HFF-Myc (cell line): Measurements from ENCODE around the gene TARM1.

Experiments used
- DNase-seq: peaks from one replicate; pipeline ENCODE4 v3.0.0-alpha.2; 2011; ENCODE audit warnings: low read depth; ENCODE audit errors: extremely low read depth
- H3K4me3 ChIP-seq: replicated peaks from 2 replicates; pipeline ENCODE4 v1.5.1; 2011; ENCODE audit warnings: low read depth, mild to moderate bottlenecking, control low read depth, low read length
- TF ChIP-seq, protein P1 (sequence below): IDR thresholded peaks from 2 replicates; pipeline ENCODE4 v1.5.1; 2012; ENCODE audit warnings: mild to moderate bottlenecking, low read depth, low read length, control low read depth; ENCODE audit errors: missing control alignments

Gene TARM1

DNA sequence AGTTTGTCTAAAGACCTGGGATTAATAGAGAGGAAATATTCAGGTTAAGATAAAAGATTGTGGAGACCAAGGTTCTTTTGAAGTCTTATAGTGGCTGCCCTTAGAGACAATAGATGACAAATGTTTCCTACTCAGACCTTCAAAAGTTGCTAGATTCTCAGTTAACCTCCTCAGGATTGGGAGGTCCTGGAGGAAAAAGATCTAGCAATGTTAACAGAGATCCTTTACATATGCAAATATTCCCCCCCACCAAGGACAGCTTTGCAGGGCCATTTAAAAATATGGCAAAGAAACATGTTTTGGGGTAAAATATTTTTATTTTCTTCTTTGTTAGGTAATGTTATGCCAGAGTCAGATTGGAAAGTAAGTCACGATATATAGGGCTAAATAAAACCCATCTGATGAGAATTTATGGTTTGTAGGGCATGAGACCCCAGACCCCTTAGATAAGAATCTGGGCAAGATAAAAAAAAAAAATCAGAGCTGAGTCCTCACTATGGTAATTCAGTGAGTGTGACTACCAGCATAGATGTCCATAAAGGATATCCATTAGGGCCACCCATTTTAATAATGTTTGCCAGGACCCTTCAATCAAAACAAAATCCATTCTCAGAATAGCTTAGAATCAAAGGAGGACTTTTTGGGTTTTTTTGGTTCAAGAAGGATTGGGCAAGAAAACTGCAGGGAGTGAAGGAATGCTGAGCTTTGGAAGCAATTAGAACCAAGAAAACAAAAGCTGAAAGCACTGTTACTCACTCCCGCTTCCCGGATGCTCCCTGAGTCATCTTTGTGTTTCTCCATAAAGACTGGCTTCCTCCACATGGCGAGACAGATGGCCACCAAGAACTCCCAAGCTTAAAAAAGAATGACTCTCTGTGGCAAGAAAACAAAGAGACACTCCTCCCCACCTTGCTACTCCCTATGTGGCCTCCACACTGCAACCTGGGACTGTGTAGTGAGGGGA is 45.7 kb downstream of the TARM1 start:
- H3K4me3 ChIP-seq, result no peak overlapping the region
- DNase-seq, result peak; percentile 79
- TF ChIP-seq, protein P1, sequence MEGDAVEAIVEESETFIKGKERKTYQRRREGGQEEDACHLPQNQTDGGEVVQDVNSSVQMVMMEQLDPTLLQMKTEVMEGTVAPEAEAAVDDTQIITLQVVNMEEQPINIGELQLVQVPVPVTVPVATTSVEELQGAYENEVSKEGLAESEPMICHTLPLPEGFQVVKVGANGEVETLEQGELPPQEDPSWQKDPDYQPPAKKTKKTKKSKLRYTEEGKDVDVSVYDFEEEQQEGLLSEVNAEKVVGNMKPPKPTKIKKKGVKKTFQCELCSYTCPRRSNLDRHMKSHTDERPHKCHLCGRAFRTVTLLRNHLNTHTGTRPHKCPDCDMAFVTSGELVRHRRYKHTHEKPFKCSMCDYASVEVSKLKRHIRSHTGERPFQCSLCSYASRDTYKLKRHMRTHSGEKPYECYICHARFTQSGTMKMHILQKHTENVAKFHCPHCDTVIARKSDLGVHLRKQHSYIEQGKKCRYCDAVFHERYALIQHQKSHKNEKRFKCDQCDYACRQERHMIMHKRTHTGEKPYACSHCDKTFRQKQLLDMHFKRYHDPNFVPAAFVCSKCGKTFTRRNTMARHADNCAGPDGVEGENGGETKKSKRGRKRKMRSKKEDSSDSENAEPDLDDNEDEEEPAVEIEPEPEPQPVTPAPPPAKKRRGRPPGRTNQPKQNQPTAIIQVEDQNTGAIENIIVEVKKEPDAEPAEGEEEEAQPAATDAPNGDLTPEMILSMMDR, result no peak

DNA sequence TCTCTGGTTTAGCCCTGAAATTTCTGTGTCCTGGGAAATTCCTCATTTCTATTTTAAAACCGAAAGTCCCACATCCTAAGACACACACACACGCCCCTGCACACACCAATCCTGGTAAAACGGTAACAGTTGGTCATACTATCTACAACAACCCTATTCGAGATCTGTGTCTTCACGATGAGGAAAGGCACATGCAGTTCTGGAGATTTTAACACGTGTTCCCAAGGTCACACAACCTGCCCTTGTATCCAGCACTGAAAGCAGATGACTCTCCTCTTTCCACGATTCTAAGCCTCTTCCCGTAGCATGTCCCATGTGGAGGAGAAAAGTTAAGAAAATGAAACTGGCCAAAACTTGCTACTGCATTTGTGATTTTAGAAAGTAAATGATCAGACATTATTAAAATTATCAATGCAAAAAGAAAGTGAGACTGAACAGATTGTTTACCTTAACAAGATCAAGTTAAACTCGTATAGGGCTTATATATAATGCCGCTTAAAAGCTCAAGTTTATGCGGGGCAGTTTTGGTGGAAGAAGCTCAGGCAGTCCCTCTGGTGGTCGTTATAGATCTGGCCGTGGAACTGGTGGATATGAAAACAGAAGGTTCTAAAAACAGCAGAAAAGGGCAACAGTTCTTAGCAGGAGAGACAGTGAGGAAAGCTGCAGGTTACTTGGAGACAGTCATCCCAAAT is 50.1 kb downstream of the TARM1 start:
- peak overlapping the region; percentile 26; the same call in 1 of the 2 replicates for H3K4me3 ChIP-seq
- DNase-seq, result no peak
- TF ChIP-seq, protein P1, result peak; percentile 63

DNA sequence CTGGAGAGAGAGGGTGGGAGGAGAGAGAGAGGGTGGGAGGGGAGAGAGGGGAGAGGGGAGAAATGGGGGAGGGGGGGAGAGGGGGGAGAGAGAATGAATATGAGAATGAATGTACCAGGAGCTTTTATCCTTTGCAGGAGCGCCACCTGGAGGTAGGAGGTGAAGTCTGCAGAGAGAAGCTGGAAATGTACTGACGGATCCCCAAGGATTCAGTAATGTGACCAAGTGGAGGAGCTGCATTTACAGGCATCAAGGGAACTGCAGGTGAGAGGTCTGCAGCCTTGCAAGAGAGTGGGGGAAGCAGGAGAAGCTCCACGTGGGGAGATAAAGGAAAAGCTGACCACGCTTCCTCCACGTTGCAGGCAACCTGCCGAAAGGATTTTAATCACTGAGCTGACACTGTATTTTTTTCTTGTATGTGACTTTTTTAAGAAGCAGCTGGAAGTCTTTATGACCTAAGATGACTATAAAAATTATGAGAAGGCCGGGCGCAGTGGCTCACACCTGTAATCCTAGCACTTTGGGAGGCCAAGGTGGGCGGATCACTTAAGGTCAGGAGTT is 51.2 kb downstream of the TARM1 start:
- peak; percentile 61 for DNase-seq
- no peak overlapping the region for H3K4me3 ChIP-seq
- TF ChIP-seq, protein P1, result peak; percentile 72

DNA sequence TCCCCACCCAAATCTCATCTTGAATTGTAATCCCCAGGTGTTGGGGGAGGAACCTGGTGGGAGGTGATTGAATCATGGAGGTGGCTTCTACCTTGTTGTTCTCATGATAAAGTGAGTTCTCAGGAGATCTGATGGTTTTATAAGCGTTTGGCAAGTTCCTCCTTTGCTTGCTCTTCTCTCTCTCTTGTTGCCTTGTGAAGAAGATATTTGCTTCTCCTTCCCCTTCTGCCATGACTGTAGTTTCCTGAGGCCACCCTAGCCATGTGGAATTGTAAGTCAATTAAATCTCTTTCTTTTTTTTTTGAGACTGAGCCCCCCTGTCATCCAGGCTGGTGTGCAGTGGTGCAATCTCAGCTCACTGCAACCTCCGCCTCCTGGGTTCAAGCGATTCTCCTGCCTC is 51.9 kb downstream of the TARM1 start:
- TF ChIP-seq, protein P1, result no peak
- DNase-seq, result no peak

DNA sequence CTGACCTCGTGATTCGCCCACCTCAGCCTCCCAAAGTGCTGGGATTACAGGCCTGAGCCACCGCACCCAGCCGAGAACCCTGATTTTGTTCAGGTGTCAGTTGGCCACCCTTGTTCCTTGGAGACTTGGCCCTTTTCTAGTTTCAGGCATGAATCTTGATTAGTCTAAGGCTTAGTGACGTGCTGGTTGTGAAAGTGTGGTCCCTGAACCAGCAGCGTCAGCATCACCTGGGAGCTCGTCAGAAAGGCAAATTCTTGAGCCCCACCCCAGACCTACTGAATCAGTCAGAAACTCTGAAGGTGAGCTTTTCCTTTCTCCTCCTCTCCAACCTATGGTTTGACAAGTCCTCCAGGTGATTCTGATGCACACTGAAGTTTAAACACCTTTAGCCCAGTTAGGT is 54.5 kb downstream of the TARM1 start:
- H3K4me3 ChIP-seq, result no peak overlapping the region
- TF ChIP-seq, protein P1, result no peak
- DNase-seq, result no peak

More for the DNA sequence above, 51.9 kb downstream of the TARM1 start:
- no peak overlapping the region for H3K4me3 ChIP-seq

DNA sequence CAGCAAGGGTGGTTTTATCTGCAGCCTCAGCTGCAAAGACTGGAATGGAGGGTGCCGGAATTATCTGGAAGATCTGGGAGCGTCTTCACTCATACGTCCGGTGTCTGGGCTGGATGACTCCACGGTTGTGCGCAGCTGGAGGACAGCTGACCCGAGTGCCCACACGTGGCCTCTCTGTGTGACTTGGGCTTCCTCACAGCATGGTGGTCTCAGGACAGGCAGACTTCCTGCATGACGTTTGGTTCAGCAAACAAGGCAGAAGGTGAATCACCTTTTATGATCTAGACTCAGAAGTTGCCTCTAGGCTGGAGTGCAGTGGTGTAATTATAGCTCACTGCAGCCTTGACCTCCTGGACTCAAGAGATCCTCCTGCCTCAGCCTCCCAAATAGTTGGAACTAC is 56.5 kb downstream of the TARM1 start:
- TF ChIP-seq, protein P1, result no peak
- no peak overlapping the region for H3K4me3 ChIP-seq
- no peak for DNase-seq
